ENCODE data around the gene OR2M3. TPM values are rescaled to one million over a fixed set of nuclear protein-coding genes. Genes with fewer than 3 reads are reported as not detected.
"Not testable (repeated sequence)": the region's sequence is repeated elsewhere in the genome, so short reads cannot be mapped to it uniquely, and the experiment has no call there.

The OR2M3 gene
- total RNA-seq, 2 donors from 2014 or later, result not detected

DNA sequence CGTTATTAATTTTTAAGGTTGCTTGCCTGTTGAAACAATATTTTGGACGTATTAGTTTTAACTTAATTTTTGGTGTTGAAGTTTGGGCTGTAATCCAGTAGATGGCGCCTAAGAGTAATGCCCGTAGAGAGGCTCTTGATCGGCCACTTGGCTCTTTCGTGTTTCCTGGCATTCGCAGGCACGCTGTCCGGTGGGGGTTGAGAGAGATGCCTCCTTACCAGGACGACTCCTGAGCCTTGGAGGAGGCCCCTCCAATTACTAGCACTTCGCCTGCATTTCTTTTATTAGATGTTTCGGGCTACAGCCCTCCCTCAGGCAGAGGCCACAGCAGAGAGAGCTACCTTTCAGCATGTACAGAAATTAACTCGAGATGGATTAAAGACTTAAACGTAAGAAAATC, 46.1 kb downstream of the OR2M3 start:
- no peak for DNase-seq
- TF ChIP-seq, protein P1, sequence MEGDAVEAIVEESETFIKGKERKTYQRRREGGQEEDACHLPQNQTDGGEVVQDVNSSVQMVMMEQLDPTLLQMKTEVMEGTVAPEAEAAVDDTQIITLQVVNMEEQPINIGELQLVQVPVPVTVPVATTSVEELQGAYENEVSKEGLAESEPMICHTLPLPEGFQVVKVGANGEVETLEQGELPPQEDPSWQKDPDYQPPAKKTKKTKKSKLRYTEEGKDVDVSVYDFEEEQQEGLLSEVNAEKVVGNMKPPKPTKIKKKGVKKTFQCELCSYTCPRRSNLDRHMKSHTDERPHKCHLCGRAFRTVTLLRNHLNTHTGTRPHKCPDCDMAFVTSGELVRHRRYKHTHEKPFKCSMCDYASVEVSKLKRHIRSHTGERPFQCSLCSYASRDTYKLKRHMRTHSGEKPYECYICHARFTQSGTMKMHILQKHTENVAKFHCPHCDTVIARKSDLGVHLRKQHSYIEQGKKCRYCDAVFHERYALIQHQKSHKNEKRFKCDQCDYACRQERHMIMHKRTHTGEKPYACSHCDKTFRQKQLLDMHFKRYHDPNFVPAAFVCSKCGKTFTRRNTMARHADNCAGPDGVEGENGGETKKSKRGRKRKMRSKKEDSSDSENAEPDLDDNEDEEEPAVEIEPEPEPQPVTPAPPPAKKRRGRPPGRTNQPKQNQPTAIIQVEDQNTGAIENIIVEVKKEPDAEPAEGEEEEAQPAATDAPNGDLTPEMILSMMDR (IDR thresholded peaks at IDR 0.05), result no peak
- Histone ChIP-seq H3K9me3 (no peaks in the 10 kb centered on the region), H3K4me3 (no peak overlapping the region), H3K27ac (no peak overlapping the region), H3K9ac (ENCODE audit: low read depth in 2 of 2, low read length in 2 of 2) (no peak overlapping the region), H3K27me3 (no peaks in the 10 kb centered on the region), H3K36me3 (no peaks in the 10 kb centered on the region), H3K4me1 (no peaks in the 10 kb centered on the region)
- intact Hi-C loops (cut with DNase I), result no loop called here

DNA sequence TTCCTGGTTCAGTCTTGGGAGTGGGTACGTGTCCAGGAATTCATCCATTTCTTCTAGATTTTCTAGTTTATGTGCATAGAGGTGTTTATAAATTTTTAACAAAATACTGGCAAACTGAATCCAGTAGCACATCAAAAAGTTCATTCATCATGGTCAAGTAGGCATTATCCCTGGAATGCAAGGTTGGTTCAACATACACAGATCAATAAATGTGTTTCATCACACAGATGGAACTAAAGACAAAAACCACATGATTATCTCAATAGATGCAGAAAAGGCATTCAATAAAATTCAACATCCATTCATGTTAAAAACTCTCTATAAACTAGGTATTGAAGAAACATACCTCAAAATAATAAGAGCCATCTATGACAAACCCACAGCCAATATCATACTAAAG, 62.2 kb downstream of the OR2M3 start:
- H3K4me1 ChIP-seq; H3K4me3 ChIP-seq; H3K27me3 ChIP-seq; DNase-seq; H3K27ac ChIP-seq; H3K9ac ChIP-seq (ENCODE audit: low read depth in 2 of 2, low read length in 2 of 2); intact Hi-C loops (cut with DNase I); H3K9me3 ChIP-seq; H3K36me3 ChIP-seq: not testable (repeated sequence)

Other genes with a start within 250 kb of the OR2M3 start
- not detected for gene OR2L8, start 248.4 kb upstream of the OR2M3 start, total RNA-seq
- gene OR2AK2, start 232.0 kb upstream of the OR2M3 start, total RNA-seq, result not detected
- not detected for gene OR2L5, start 183.6 kb upstream of the OR2M3 start, total RNA-seq
- under 1 TPM in 1 of 2 donors, not detected in 1; 0.10 TPM for gene OR2L2, start 167.2 kb upstream of the OR2M3 start, total RNA-seq
- gene OR2L3, start 150.4 kb upstream of the OR2M3 start, total RNA-seq, result not detected
- not detected for gene OR2L13, start 102.1 kb upstream of the OR2M3 start, total RNA-seq
- gene OR2M5, start 52.1 kb upstream of the OR2M3 start, total RNA-seq, result not detected
- not detected for gene OR2M2, start 22.4 kb upstream of the OR2M3 start, total RNA-seq
- not detected for gene OR2M4, start 34.2 kb downstream of the OR2M3 start, total RNA-seq
- not detected for gene OR2T33, start 80.7 kb downstream of the OR2M3 start, total RNA-seq
- not detected for gene OR2T12, start 106.2 kb downstream of the OR2M3 start, total RNA-seq
- gene OR2M7, start 127.3 kb downstream of the OR2M3 start, total RNA-seq, result not detected
- gene OR14C36, start 151.5 kb downstream of the OR2M3 start, total RNA-seq, result not detected
- not detected for gene OR2T4, start 164.4 kb downstream of the OR2M3 start, total RNA-seq
- not detected for gene OR2T6, start 178.5 kb downstream of the OR2M3 start, total RNA-seq
- not detected for gene OR2T1, start 205.8 kb downstream of the OR2M3 start, total RNA-seq
- not detected for gene OR2T2, start 248.4 kb downstream of the OR2M3 start, total RNA-seq

All from colonic mucosa (tissue), 4 donors.